Endometrial microvascular endothelial cells (primary cell): ENCODE results near the gene CEP135. TPM values are rescaled to one million over a fixed set of nuclear protein-coding genes. Genes with fewer than 3 reads are reported as not detected.
"Not testable (repeated sequence)": the region's sequence is repeated elsewhere in the genome, so short reads cannot be mapped to it uniquely, and the experiment has no call there.

Experiments used
- in situ Hi-C: cut with HindIII; loops from 2 replicates; pipeline ENCODE4 v1.10.0; 2017; ENCODE audit warnings: low sequenced_read_pairs, low pct_unique_long_range_greater_than_20kb; ENCODE audit errors: inconsistent ontology term
- total RNA-seq: library from RNA; depleted of rRNA; stranded (reverse); fragments of >200 nt; gene quantifications from one replicate; pipeline ENCODE4 v1.2.3, GENCODE V29; 2015; ENCODE audit errors: inconsistent ontology term

The CEP135 gene
- total RNA-seq, 1 donor from 2014 or later, result 14.4 TPM

GRCh38 chr4:55939421-55939820 is 9.3 kb upstream of the CEP135 start:
- in situ Hi-C loops, result no loop called here

GRCh38 chr4:55941881-55942396 is 6.8 kb upstream of the CEP135 start:
- in situ Hi-C loops, result no loop called here

GRCh38 chr4:55947254-55947882 is 1.4 kb upstream of the CEP135 start:
- in situ Hi-C loops, result no loop called here

GRCh38 chr4:55947912-55948725 is 626 bp upstream of the CEP135 start:
- in situ Hi-C loops, result no loop called here

- in situ Hi-C loops, result no loop called here
Observed at GRCh38 chr4:55949482-55949802, 697 bp downstream of the CEP135 start.

GRCh38 chr4:55951191-55951922 is 2.6 kb downstream of the CEP135 start:
- in situ Hi-C loops, result no loop called here

GRCh38 chr4:55955710-55956109 is 7.0 kb downstream of the CEP135 start:
- in situ Hi-C loops, result no loop called here

- in situ Hi-C loops, result no loop called here
Observed at GRCh38 chr4:55959655-55960054, 10.9 kb downstream of the CEP135 start.

GRCh38 chr4:55964046-55964445 is 15.3 kb downstream of the CEP135 start:
- in situ Hi-C loops, result no loop called here

- in situ Hi-C loops, result no loop called here
Observed at GRCh38 chr4:55965585-55965984, 16.8 kb downstream of the CEP135 start.

- in situ Hi-C loops, result not testable (repeated sequence)
Observed at GRCh38 chr4:55966324-55966723, 17.6 kb downstream of the CEP135 start.

- in situ Hi-C loops, result no loop called here
Observed at GRCh38 chr4:55967376-55967775, 18.6 kb downstream of the CEP135 start.

- in situ Hi-C loops, result no loop called here
Observed at GRCh38 chr4:55973650-55974049, 24.9 kb downstream of the CEP135 start.

- in situ Hi-C loops, result no loop called here
Observed at GRCh38 chr4:55977811-55978210, 29.1 kb downstream of the CEP135 start.

- in situ Hi-C loops, result no loop called here
Observed at GRCh38 chr4:55979562-55979961, 30.8 kb downstream of the CEP135 start.

- in situ Hi-C loops, result no loop called here
Observed at GRCh38 chr4:55980725-55981124, 32.0 kb downstream of the CEP135 start.

- in situ Hi-C loops, result no loop called here
Observed at GRCh38 chr4:55982976-55983375, 34.2 kb downstream of the CEP135 start.

- in situ Hi-C loops, result no loop called here
Observed at GRCh38 chr4:55989766-55990165, 41.0 kb downstream of the CEP135 start.

GRCh38 chr4:55993994-55994663 is 45.4 kb downstream of the CEP135 start:
- in situ Hi-C loops, result no loop called here
